Measurements from ENCODE around the gene LYPD6. TPM values are rescaled to one million over a fixed set of nuclear protein-coding genes. Genes with fewer than 3 reads are reported as not detected.

LYPD6 gene
- total and polyA plus RNA-seq, 9 of the 15 experiments (the other 6 are each of a cell fraction or from before 2014, with no cell fraction given): not detected

GRCh38 chr2:149365931-149366583 is 35.7 kb downstream of the LYPD6 start (continued):
- TF ChIP-seq ZNF609 (CRISPR knock-in tag; IDR thresholded peaks at IDR 0.05; ENCODE audit: borderline replicate concordance) (no peak), NFATC3 (IDR thresholded peaks at IDR 0.05) (no peak)

- no TSS peak for BruUV-seq (replicated peaks)
- no peak overlapping the region for H3K27ac ChIP-seq (ENCODE audit: extremely low read depth, low read depth, low read length)
- 0% methylated on average over 5 of the region's 5 CpGs for WGBS (ENCODE audit: insufficient coverage, low coverage, missing lambda C conversion rate)
- H3K36me3 ChIP-seq (ENCODE audit: control insufficient read depth, insufficient read depth, low read length): no peaks in the 10 kb centered on the region
- no peak overlapping the region for H3K4me3 ChIP-seq
- ChIA-PET POLR2A (no interaction called here), CTCF (ENCODE audit: low intra/inter-chr PET ratio) (no interaction called here)
- no peak overlapping the region for H2AFZ ChIP-seq (ENCODE audit: low read depth, low read length)
- no peaks in the 10 kb centered on the region for H3K27me3 ChIP-seq (ENCODE audit: control insufficient read depth in 2 of 2, insufficient read depth in 2 of 2, low read length in 2 of 2)
- no peaks in the 10 kb centered on the region for H4K20me1 ChIP-seq (replicated peaks; ENCODE audit: control insufficient read depth, insufficient read depth, low read length)
- no peak overlapping the region for H3K9ac ChIP-seq (ENCODE audit: insufficient read depth in 1 of 2, low read depth in 2 of 2, low read length in 2 of 2)
- no peaks in the 10 kb centered on the region for H3K4me1 ChIP-seq (replicated peaks in 1 of 2; ENCODE audit: control insufficient read depth in 2 of 2, insufficient read depth in 2 of 2, low read length in 2 of 2)
- H3K9me1 ChIP-seq (ENCODE audit: control insufficient read depth, insufficient read depth, low read length): no peaks in the 10 kb centered on the region
- no peak for ATAC-seq
- H3K4me2 ChIP-seq (ENCODE audit: insufficient read depth, low read length): no peak overlapping the region
- in situ Hi-C loops (cut with MboI) (no loop called here), intact Hi-C loops (cut with micrococcal nuclease) (no loop called here)
- FAIRE-seq: no peak
- no peaks in the 10 kb centered on the region for H3K9me3 ChIP-seq (replicated peaks; ENCODE audit: control insufficient read depth, insufficient read depth, low read depth, low read length)
- no peak for TF ChIP-seq CEBPZ (IDR thresholded peaks at IDR 0.05; ENCODE audit: borderline replicate concordance, low read depth, low read length)
- no peak for TF ChIP-seq RHOXF2B (CRISPR knock-in tag; conservative IDR thresholded peaks at IDR 0.05)
- TF ChIP-seq ELF2 (CRISPR knock-in tag; IDR thresholded peaks at IDR 0.05): no peak
- no peak for TF ChIP-seq HLTF (IDR thresholded peaks at IDR 0.05)
- no peak for TF ChIP-seq ZNF449 (CRISPR knock-in tag; IDR thresholded peaks at IDR 0.05)
- DNase-seq (ENCODE audit: extremely low read depth in 1 of 4, low spot score in 3 of 4): no peak
- H3K79me2 ChIP-seq (ENCODE audit: control insufficient read depth, insufficient read depth, low read length): no peaks in the 10 kb centered on the region
Measured at GRCh38 chr2:149370061-149370775, 39.8 kb downstream of the LYPD6 start.
